HG02571 (cell line): Measurements from ENCODE around the gene SLAMF1.
"Not testable (repeated sequence)": the region's sequence is repeated elsewhere in the genome, so short reads cannot be mapped to it uniquely, and the experiment has no call there.

ENCODE experiments used
- ATAC-seq: cut with Tn5 transposase; IDR thresholded peaks from one replicate; pipeline ENCODE4 v1.9.1; 2021; ENCODE audit warnings: mild to moderate bottlenecking, moderate library complexity; ENCODE audit not compliant: unreplicated experiment

SLAMF1 gene

DNA sequence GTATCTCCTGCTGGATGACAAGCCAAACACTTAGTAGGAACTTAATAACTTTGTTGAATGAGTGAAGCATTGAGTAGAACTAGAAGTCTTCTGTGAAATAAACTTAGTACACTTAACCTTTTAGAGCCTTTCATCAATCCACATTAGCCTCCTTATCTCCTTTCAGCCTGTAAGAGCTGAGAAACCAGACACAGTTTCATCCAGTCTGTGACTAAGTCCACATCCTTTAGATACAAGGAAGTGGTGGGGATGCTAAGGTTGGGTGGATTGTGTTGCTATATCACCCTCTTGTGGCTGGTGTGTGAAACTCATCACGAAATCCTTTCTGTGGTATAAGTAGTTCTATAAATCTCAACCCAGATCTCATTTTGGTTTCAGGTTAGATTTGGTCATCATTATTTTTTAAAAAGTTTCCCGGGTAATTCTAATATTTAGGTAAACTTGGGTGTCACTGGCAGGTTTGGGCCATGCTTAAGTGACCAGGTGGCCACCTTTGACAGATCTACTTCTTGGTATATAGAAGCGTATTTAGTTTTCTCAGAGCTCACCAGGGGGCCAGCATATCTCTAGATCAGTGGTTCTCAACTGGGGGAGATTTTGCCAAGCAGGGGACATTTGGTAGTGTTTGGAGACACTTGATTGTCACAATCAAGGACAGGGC is 39.7 kb downstream of the SLAMF1 start:
- ATAC-seq, result peak; percentile 69

DNA sequence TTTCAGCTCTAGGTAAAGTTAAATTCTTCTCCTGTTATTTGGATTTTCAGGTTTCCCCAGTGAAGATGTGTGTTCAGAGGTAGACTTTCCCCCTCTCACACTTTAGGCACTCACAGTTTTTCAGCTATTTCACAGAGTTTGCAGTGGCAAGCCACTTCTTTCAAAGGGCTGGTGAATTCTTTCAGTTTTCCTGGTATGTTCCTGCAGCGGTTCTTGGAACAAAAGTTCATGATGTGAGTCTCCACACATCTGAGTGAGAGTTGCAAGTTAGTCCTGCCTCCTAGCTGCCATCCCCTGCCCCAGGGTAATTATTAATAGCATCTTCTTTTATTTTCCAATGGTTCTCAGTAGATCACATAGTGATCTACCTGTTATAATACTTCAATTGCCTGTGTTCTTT is 40.2 kb downstream of the SLAMF1 start:
- ATAC-seq, result no peak

DNA sequence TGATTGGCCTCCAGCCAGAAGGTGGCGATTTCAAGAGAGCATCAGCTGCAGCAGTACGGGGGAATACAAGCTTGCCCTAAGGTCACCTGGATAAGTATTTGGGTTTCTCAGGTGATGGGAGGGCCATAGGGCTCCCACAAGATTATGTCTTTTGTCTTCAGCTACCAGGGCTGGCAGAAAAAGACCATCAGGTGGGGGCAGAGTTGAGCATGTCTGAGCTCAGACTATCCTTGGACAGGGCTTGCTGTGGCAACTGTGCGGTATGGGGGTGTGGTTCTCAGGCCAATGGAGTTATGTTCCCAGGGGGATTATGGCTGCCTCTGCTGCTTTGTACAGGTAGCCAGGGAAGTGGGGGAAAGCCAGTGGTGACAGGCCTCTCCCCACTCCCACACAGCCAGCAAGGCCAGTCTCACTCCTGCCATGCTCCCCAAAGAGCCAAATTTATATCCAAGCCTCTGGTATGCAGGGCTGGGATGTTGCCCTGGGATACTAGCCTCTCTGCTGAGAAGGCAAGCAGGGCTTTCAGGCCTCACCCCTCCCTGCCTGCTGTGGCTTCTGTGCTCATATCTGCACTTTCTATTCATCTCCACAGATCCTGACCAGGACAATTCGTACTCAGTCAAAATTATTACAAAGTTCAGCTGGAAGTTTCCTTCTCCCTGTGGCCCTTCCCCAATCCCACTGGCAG is 40.9 kb downstream of the SLAMF1 start:
- no peak for ATAC-seq

DNA sequence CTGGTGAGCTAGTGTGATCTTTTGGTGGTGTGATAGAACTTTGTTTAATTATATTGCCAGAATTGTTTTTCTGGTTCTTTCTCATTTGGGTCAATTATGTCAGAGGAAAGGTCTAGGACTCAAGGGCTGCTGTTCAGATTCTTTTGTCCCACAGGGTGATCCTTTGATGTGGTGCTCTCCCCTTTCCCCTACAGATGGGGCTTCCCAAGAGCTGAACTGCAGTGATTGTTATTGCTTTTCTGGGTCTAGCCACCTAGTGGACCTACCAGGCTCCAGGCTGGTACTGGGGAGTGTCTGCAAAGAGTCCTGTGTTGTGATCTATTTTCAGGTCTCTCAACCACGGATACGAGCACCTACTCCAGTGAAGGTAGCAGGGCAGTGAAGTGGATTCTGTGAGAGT is 41.6 kb downstream of the SLAMF1 start:
- ATAC-seq, result no peak

DNA sequence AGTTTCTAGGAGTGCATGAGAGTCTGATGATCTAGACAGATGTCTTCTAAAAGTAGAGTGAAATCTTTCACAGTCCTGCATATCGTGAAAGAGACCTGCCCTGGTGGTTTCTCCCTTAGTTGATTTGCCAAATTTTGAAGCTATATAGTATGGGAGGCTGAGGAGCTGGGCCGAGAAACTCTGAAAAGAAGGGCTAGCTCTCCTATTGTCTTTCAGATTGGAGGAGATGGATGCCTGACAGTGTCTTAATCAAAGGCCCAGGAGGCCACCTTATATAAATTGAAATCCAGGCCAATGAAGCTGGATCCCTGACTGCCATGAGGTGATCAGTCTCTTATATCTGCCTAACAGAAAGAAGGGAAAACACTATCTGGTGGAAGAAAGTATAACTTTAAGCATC is 49.1 kb downstream of the SLAMF1 start:
- ATAC-seq, result no peak

DNA sequence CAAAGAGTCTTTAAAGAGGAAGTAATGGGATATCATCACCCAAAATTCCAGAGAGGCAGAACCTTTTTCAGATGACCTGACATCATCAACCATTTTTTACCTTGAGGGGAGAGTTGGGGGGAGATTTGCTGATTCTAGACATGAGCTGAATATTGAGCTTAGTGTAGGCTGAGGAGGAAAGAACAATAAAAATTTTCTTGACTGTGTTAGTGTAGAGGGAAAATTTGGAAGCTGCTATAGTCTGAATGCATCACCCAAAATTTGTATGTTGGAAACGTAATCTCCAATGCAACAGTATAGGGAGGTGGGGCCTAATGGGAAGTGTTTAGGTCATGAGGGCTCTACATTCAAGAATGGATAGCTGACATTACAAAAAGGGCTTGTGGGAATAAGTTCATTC is 49.8 kb downstream of the SLAMF1 start:
- ATAC-seq, result no peak

DNA sequence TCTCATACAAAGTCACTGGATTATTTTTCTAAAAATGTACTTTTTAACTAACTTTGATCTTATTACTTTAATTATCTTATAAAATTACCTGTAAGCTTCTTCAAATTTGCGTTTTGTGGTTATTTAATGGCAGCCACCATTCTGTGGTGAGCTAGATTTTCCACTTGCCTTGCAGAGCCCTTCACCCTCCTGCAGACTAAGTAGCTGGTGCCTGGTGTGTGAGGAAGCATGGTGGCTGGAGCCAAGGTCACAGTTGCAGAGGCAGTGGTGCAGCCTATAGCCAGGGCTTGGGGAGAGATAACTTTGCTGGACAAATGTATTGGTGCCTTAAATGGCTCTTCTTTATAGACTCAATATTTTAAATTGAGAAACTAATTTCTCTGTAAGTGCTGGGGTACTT is 56.4 kb downstream of the SLAMF1 start:
- ATAC-seq, result no peak

DNA sequence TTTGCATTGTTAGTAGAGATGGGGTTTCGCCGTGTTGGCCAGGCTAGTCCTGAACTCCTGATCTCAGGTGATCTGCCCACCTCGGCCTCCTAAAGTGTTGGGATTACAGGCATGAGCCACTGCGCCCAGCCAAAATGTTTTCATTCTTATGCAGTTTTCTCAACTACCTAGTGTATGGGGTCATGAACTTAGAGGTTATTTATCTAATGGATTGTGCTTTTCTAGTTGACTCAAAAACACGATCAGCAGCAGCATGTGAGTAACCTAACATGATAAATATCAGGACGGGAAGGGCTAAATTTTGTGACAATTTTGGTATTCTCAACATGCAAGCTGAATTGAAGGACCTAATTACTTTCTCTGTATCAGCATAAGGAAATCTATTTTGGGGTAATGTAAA is 58.4 kb downstream of the SLAMF1 start:
- no peak for ATAC-seq

DNA sequence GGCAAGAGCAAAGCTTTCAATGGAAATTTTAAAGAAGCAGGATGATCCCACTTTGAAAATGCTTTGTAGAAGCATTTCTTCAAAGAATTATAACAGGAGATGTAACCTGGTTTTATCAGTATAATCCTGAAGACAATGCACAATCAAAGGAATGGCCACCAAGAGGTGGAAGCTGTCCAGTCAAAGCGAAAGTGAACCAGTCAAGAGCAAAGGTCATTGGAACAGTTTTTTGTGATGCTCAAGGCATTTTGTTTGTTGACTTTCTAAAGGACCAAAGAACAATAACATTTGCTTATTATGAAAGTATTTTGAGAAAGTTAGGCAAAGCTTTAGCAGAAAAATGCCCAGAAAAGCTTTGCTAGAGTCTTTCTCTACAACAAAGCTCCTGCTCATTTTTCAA is 62.1 kb downstream of the SLAMF1 start:
- ATAC-seq, result no peak

DNA sequence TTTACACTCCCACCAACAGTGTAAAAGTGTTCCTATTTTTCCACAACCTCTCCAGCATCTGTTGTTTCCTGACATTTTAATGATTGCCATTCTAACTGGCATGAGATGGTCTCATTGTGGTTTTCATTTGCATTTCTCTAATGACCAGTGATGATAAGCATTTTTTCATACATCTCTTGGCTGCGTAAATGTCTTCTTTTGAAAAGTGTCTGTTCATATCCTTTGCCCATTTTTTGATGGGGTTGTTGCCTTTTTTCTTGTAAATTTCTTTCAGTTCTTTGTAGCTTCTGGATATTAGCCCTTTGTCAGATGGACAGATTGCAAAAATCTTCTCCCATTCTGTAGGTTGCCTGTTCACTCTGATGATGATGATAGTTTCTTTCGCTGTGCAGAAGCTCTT is 63.9 kb downstream of the SLAMF1 start:
- not testable (repeated sequence) for ATAC-seq

DNA sequence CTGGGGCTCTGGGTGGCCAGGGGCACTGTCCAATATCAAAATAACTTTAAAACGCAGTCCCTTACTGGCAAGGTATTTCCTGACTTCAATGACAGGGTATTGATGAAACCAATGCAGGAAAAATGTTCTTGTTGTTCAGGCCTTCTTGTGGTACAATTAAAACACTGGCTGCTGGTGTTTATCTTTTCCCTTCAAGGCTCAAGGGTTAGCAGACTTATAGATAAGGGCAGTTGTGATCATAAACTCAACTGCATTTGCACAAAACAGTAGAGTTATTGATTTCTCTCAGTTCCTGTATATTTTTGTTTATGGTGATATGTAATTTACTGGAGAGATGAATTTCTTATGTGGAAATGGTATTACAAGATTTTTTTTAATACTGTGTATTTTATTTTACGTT is 64.9 kb downstream of the SLAMF1 start:
- no peak for ATAC-seq

DNA sequence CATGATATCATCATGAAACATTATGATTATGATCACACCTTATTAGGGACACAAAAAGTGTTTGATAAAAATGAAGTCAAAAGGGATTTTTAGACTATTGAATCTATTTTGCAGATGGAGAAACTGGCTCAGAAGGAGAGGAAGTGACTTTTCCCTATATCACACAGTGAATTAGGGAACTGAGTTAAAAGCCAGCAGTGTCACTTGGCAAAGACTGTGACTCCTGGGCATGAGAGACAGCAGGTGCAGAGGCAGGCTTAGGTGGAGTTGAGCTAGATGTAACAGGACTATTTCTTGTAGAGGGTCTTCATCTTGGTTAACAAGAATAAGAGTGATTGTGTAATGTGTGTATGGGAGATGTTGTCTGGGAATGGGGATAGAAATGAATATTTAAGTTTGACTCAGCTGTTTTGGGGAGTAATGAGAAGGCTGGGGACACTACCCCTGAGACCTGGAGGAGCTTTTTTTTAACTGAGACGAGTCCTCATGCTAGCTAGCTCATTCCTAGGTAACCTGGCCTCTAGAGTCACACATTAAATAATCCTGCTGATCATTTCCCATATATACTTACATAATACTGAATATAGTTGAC is 66.5 kb downstream of the SLAMF1 start:
- ATAC-seq, result no peak

DNA sequence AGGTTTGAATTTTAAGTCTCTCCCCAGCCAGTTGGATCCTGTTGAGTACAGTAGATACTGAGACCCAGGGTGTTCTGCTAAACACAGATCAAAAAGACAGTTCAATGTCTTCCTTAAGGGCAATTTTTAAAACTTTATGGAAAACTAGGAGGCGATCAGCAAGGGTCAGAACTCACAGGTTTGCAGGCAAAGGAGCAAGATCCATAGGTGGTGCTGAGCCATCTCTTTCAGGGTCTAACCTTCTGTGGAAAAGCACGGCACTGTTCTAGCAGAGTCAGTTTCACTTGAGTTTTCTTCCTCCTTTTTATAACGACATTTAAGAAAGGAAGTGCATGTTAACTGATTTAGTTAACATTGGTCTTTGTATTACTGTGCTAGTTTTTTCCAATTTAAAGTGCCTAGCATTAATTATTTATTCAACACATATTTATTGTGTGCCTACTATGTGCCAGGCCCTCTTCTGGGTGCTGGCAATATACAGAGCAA is 67.6 kb downstream of the SLAMF1 start, which contains the start of gene CD84:
CD84 (minus strand) TSS at position 281 of the 486 bp plus-strand sequence; CDS start at position 222, 59 bp downstream.
- ATAC-seq, result no peak

DNA sequence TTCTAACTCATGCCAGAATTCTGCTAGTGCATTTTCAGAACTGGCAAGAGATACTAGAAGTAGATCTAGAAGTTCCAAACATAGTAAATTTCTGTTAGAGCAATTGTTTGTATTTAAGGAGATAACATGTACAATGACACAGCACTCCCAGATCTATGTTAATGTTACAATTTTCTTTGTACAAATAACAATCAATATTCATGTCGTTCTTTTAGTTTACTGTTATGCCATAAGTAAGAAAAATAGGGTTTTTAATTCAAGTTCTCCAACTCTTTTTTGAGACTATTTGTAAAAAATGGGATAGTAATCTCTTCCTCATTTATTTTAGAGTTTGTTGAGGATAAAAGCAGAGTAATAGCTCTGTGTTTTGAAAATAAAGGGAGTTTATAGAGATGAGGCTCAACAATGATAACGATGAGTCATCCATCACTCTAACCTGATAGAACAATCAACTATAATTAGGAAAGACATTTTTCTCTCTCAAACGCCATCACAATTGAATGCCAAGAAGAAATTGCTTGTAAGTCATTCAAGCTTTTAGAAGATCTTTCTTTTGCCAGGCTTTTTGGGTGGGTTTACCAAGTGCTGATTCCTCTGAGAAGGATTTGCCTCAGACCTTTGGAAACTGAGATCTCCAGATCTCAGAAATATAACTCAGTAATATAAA is 68.2 kb downstream of the SLAMF1 start:
- no peak for ATAC-seq

DNA sequence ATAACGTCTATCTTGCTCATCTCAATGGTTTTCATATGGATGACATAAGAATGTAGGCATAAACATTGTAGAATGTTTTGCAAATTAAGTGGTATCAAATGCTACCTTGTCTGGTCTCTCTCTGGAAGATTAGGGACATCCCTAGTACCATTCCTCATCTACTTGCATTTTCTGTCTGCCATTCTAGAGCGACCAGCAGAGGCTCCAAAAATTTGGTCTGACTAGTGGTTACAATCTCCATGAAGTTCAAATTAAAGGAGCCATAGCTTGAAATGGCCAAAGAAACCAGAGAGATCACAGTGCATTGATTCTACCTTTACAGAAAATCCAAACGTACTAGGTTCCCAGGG is 68.7 kb downstream of the SLAMF1 start:
- ATAC-seq, result no peak

DNA sequence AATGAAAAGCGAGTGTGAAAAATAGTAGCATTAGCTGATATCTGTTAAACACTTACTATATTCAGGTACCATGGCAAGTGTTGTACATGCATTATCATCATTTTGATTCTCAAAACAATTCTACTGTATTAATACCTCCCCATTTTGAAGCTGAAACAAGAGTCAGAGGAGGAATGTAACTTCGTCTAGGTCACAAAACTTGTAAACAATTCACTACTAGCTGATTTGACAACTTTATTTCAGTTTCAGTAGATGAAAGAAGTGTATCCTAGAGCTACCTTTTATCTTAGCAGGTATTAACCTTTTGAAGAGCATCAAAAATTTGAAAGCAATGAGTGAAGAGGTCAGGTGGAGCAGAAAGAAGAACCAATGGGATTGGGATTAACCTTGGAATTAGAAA is 69.2 kb downstream of the SLAMF1 start:
- ATAC-seq, result no peak

DNA sequence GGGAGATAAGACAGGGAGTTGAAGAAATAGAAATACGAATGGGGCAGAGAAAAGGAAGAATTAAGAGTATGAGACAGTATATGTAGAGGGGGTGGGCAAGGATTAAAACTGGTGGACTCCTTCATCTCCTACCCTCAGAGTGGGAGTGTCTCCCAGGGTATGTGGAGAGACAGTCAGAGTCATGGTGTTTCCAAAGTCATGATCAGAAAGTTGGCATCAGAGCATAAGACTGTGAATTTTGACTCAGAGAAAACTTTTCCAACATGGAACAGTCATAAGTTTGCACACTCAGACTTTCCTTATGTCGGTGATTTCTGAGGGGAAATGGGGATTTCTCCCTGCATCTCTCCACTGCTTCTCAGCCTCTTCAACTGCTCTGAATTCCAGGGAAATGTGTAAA is 70.0 kb downstream of the SLAMF1 start:
- ATAC-seq, result no peak

DNA sequence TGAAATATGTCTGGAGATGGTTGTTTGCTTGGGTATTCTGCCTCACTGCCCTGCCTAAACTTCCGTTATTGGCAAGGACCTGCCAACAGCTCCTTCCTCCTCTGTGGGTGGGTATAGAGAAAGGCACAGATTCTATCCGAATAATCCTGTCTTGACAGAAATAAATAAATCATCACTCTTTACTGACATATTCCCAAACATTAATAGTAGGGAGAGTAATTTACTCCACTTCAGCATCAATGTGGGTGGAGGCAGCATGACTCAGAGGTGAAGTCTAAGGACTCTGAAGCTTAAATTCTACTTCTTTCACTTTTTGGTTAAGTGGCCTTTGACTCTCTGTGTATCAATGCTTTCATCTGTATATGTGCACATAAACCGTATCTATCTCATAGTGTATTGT is 70.5 kb downstream of the SLAMF1 start:
- ATAC-seq, result no peak

DNA sequence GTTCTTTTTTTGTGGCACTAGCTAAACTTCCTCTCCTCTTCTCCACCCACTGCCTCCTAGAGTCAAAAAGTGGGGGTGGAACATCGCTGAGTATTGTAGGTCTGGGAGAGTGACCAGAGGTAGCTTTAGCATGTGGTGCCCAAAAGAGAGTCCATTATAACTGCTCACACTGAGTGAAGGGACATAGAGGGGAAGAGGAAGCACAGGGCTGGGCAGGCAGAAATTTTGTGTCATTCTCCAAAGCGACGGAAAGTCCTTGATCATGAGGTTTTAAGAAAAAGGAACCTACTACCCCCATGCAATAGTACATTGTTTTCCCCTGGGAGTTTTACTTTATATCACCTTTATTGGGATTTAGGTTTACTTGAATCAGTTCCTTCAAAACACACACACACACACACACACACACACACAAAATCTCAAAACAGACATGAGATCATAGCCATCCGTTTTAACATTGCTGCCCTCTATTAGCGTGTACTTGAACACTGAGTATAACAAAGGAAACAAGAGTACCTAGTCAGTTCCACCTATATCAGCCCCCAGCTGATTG is 71.7 kb downstream of the SLAMF1 start:
- ATAC-seq, result no peak

DNA sequence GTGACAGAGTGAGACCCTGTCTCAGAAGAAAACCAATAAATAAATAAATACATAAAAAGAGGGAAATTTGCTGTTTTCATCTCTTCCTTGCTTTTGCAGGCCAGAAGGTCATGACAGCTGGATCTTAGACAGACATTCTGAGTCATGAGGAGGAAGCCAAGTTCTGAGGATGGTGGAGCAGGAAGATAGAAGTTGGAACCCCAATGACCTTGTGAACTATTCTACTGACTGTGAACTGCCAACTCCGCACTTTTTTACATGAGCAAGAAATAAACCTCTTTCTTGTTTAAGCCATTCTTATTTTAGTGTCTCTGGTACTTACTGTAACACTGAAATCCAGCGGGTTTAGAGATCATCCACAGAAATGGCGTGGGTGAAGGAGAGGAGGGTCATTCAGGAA is 76.0 kb downstream of the SLAMF1 start:
- no peak for ATAC-seq

DNA sequence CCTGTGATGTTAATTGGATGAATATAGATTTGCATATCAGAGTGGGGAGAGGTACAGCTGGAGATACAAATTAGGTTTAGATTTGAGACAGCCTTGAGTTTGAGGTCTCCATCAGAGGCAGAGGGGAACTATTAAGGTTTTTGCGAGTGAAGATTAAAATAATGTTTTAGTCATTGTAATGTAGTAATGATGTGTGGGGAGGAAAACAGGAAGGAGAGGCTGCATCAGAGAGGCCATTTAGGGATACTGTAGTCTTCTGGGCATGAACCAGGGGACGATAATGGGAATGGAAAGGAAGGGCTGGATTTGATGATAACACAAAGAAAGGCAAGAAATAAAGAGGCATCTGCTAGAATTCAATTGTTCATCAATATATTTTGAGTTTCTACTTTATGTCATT is 77.0 kb downstream of the SLAMF1 start:
- no peak for ATAC-seq
